Measurements from ENCODE around the gene LYST. TPM values are rescaled to one million over a fixed set of nuclear protein-coding genes. Genes with fewer than 3 reads are reported as not detected.
"Not testable (repeated sequence)": the region's sequence is repeated elsewhere in the genome, so short reads cannot be mapped to it uniquely, and the experiment has no call there.

LYST gene
- total RNA-seq, 1 donor from 2014 or later, result 16.4 TPM

GRCh38 chr1:235759336-235759735, 107.4 kb downstream of the LYST start:
- Mint-ChIP-seq H3K4me3 (ENCODE audit: unreplicated experiment) (no peak overlapping the region), H3K27me3 (ENCODE audit: low read depth) (no peaks in the 10 kb centered on the region), H3K9me3 (ENCODE audit: low read depth) (no peaks in the 10 kb centered on the region), H3K27ac (ENCODE audit: unreplicated experiment) (no peak overlapping the region), H3K36me3 (ENCODE audit: low read depth) (peaks cover 15% of the 10 kb centered on the region), H3K4me1 (ENCODE audit: low read depth) (peaks cover 3% of the 10 kb centered on the region)
- no peak for TF ChIP-seq CTCF (IDR thresholded peaks at IDR 0.05)
- no peak for DNase-seq (ENCODE audit: low spot score)

- Mint-ChIP-seq H3K4me3 (ENCODE audit: unreplicated experiment) (no peak overlapping the region), H3K9me3 (ENCODE audit: low read depth) (no peaks in the 10 kb centered on the region), H3K4me1 (ENCODE audit: low read depth) (peaks cover 3% of the 10 kb centered on the region), H3K36me3 (ENCODE audit: low read depth) (peaks cover 18% of the 10 kb centered on the region), H3K27me3 (ENCODE audit: low read depth) (no peaks in the 10 kb centered on the region), H3K27ac (ENCODE audit: unreplicated experiment) (no peak overlapping the region)
- TF ChIP-seq CTCF (IDR thresholded peaks at IDR 0.05), result no peak
- no peak for DNase-seq (ENCODE audit: low spot score)
These were observed 107.8 kb downstream of the LYST start for GRCh38 chr1:235758931-235759330.

DNA sequence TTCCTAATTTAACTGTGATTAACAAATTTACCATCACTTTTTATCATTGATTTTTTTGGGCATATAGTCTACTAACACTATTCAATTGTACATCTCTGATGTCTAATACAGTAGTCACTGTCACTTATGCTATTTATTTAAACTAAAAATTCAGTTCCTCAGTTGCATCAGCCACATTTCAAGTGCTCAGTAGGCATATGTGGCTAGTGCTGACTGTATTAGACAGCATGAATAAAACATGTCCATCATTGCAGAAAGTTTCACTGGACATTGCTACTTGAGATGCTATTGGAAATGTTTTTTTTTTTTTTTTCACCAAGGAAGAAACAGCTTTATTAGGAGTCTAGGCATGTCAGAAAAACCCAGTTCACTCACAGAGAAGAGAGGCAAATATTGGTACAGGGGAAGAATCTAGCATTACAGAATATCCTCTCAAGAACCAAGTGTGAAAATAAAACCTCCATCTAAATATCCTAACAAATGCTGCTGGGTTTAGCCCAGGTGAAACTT, 109.1 kb downstream of the LYST start:
- H3K4me3 Mint-ChIP-seq (ENCODE audit: unreplicated experiment), result no peak overlapping the region
- no peak for DNase-seq (ENCODE audit: low spot score)
- TF ChIP-seq CTCF (IDR thresholded peaks at IDR 0.05), result no peak
- H3K36me3 Mint-ChIP-seq (ENCODE audit: low read depth), result peaks cover 18% of the 10 kb centered on the region
- H3K9me3 Mint-ChIP-seq (ENCODE audit: low read depth), result no peaks in the 10 kb centered on the region
- H3K27me3 Mint-ChIP-seq (ENCODE audit: low read depth), result no peaks in the 10 kb centered on the region
- peak overlapping the region; percentile 51 for H3K27ac Mint-ChIP-seq (ENCODE audit: unreplicated experiment)
- peaks cover 3% of the 10 kb centered on the region for H3K4me1 Mint-ChIP-seq (ENCODE audit: low read depth)

DNA sequence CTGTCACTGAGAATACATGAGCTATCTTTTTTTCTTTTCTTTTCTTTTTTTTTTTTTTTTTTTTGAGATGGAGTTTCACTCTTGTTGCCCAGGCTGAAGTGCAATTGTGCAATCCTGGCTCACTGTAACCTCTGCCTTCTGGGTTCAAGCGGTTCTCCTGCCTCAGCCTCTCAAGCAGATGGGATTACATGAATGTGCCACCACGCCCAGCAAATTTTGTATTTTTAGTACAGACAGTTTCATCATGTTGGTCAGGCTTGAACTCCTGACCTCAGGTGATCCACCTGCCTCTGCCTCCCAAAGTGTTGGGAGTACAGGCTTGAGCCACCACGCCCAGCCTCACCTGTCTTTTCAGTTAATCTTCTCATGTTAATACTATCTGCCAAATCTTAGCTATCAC, 112.5 kb downstream of the LYST start:
- H3K36me3 Mint-ChIP-seq (ENCODE audit: low read depth), result peaks cover 14% of the 10 kb centered on the region
- not testable (repeated sequence) for H3K9me3 Mint-ChIP-seq (ENCODE audit: low read depth); DNase-seq (ENCODE audit: low spot score); H3K27ac Mint-ChIP-seq (ENCODE audit: unreplicated experiment); H3K4me1 Mint-ChIP-seq (ENCODE audit: low read depth); H3K27me3 Mint-ChIP-seq (ENCODE audit: low read depth); H3K4me3 Mint-ChIP-seq (ENCODE audit: unreplicated experiment)

GRCh38 chr1:235749755-235750300, 116.9 kb downstream of the LYST start:
- Mint-ChIP-seq H3K36me3 (ENCODE audit: low read depth) (peaks cover 11% of the 10 kb centered on the region), H3K27me3 (ENCODE audit: low read depth) (no peaks in the 10 kb centered on the region), H3K4me1 (ENCODE audit: low read depth) (peaks cover 10% of the 10 kb centered on the region), H3K9me3 (ENCODE audit: low read depth) (no peaks in the 10 kb centered on the region), H3K27ac (ENCODE audit: unreplicated experiment) (no peak overlapping the region), H3K4me3 (ENCODE audit: unreplicated experiment) (no peak overlapping the region)
- no peak for TF ChIP-seq CTCF (IDR thresholded peaks at IDR 0.05)
- DNase-seq (ENCODE audit: low spot score), result no peak

DNA sequence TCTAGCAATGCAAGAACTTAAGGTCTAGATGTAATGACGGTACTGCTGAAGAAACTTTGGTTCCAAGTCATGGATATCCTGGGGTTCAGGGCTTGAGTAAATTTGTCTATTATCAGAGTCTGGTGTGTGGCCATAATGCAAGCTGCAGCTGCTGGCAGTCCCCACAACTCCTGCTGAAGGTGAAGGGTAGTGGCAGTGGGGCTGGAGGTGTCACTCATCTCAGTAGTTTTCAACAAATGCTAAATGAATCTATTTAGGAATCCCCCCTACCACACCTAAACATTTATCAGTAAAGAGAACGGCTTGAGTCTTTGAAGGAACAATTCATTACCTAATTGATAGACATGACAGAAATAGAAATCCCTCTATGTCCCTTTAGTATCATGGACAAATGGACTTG, 118.0 kb downstream of the LYST start:
- Mint-ChIP-seq H3K4me3 (ENCODE audit: unreplicated experiment) (no peak overlapping the region), H3K36me3 (ENCODE audit: low read depth) (peaks cover 8% of the 10 kb centered on the region), H3K27ac (ENCODE audit: unreplicated experiment) (no peak overlapping the region)

More for the DNA sequence above, 118.0 kb downstream of the LYST start:
- DNase-seq (ENCODE audit: low spot score), result no peak
- Mint-ChIP-seq H3K9me3 (ENCODE audit: low read depth) (no peaks in the 10 kb centered on the region), H3K4me1 (ENCODE audit: low read depth) (peaks cover 12% of the 10 kb centered on the region), H3K27me3 (ENCODE audit: low read depth) (no peaks in the 10 kb centered on the region)
- no peak for TF ChIP-seq CTCF (IDR thresholded peaks at IDR 0.05)
